Mammary epithelial cell (primary cell): ENCODE data around the gene CEP128.

Experiments used
- CTCF ChIP-seq, 2 donors: IDR thresholded peaks in 1 of 2; conservative IDR thresholded peaks in 1 of 2; 2 replicates each; pipeline ENCODE4 v1.5.1; 2011 to 2012; ENCODE audit warnings: inconsistent platforms in 2 of 2, low read length in 2 of 2, mild to moderate bottlenecking in 2 of 2, control low read depth in 1 of 2, low read depth in 1 of 2; ENCODE audit not compliant: insufficient read depth in 1 of 2; ENCODE audit errors: extremely low read depth in 1 of 2
- EZH2 ChIP-seq: IDR thresholded peaks from 2 replicates; pipeline ENCODE4 v1.6.1; 2012; ENCODE audit warnings: low read length, inconsistent platforms, borderline replicate concordance

GRCh38 chr14:80764921-80765507 lies 176.5 kb downstream of the CEP128 start:
- TF ChIP-seq CTCF (conservative IDR thresholded peaks at IDR 0.05 in 1 of 2, IDR thresholded peaks at IDR 0.05 in 1 of 2; ENCODE audit: extremely low read depth in 1 of 2, insufficient read depth in 1 of 2, low read depth in 1 of 2, low read length in 2 of 2) = no peak
- no peak for TF ChIP-seq EZH2
